ENCODE measurements around the gene GJC1.
"Not testable (repeated sequence)": the region's sequence is repeated elsewhere in the genome, so short reads cannot be mapped to it uniquely, and the experiment has no call there.

Gene GJC1

GRCh38 chr17:44842748-44843147, 12.7 kb upstream of the GJC1 start:
- no peak for DNase-seq

- no peak for DNase-seq
Measured at GRCh38 chr17:44840936-44841335, 10.8 kb upstream of the GJC1 start.

DNA sequence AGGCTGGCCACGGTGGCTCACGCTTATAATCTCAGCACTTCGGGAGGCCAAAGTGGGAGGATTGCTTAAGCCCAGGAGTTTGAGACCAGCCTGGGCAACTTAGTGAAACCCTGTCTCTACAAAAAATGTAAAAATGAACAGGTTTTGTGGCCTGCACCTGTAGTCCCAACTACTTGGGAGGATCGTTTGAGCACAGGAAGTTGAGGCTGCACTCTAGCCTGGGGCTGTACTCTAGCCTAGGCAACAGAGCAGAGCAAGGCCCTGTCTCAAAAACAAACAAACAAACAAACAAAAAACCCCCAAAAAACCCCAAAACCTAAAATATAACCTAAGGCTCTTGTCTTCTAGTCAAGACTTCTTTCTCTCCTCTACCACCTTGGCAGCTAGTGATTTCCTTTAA, 10.2 kb upstream of the GJC1 start:
- no peak for DNase-seq

GRCh38 chr17:44837196-44837595, 7.1 kb upstream of the GJC1 start:
- no peak for DNase-seq

GRCh38 chr17:44832805-44833204, 2.7 kb upstream of the GJC1 start:
- DNase-seq, result no peak

DNA sequence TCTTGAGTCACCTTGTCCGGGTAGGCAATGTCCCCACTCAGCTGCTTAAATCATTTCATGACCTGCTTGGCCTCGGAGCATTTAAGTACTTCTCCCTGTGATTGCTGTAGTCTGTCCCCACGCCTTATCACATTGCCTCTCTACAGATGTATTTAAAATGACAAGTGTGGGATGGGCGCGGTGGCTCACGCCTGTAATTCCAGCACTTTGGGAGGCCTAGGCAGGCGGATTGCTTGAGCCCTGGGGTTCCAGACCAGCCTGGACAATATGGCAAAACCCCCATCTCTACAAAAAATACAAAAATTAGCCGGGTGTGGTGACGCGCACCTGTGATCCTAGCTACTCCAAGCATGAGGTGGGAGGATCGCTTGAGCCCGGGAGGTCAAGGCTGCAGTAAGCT, 1.3 kb upstream of the GJC1 start:
- no peak for DNase-seq

- DNase-seq, result no peak
Measured at GRCh38 chr17:44830359-44831288, 537 bp upstream of the GJC1 start.

DNA sequence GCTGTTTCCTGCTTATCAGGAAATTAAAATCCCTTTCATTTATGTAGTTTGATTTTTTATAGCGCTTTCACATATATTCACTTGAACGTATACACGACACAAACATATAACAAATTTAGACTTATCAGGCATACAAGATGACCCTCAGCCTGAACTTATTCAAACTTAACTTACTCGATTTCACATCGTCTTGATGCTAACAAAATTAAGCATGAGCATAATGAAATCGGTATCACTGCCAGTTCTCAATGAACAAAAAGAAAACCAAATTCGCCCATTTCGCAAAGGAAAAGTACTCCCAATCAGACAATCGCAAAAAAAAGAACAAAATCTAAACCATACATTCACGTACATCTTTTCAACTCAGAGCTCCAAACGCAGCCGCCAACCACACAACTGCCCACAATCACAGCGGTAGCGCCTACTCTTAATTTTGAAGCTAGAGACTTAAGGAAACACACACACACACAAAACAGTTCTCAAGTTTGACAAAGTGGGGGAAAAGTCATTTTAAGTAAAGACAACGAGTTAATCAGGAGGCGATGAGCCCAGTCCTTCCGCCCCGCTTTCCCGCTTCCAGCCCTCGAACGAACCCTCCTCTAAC, 1.1 kb downstream of the GJC1 start:
- no peak for DNase-seq

GRCh38 chr17:44827863-44828262, 2.2 kb downstream of the GJC1 start:
- no peak for DNase-seq

- DNase-seq, result no peak
Measured at GRCh38 chr17:44826123-44826790, 3.8 kb downstream of the GJC1 start.

- not testable (repeated sequence) for DNase-seq
Measured at GRCh38 chr17:44825236-44825635, 4.9 kb downstream of the GJC1 start.

GRCh38 chr17:44820631-44821212, 9.4 kb downstream of the GJC1 start:
- DNase-seq, result no peak

- DNase-seq, result not testable (repeated sequence)
Measured at GRCh38 chr17:44818508-44818907, 11.6 kb downstream of the GJC1 start.

DNA sequence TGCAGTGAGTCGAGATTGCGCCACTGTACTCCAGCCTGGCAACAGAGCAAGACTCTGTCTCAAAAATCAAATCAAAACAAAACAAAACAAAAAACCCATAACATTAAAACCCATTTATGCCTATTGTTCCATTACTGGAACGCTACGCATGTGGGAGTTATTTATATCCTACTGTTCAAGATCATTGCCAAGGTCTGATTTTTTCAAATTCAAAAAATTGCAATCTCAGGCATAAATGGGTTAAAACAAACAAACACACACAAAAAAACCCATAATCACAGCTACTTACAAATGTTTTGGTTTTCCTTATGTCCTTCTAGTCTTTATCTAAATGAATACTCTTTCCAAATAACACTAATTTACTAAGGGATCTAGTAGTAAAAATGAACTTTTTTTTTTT, 17.8 kb downstream of the GJC1 start:
- no peak for DNase-seq

GRCh38 chr17:44808656-44809388, 21.3 kb downstream of the GJC1 start:
- DNase-seq, result not testable (repeated sequence)

GRCh38 chr17:44808156-44808555, 21.9 kb downstream of the GJC1 start:
- no peak for DNase-seq

GRCh38 chr17:44807817-44808155, 22.3 kb downstream of the GJC1 start:
- no peak for DNase-seq

DNA sequence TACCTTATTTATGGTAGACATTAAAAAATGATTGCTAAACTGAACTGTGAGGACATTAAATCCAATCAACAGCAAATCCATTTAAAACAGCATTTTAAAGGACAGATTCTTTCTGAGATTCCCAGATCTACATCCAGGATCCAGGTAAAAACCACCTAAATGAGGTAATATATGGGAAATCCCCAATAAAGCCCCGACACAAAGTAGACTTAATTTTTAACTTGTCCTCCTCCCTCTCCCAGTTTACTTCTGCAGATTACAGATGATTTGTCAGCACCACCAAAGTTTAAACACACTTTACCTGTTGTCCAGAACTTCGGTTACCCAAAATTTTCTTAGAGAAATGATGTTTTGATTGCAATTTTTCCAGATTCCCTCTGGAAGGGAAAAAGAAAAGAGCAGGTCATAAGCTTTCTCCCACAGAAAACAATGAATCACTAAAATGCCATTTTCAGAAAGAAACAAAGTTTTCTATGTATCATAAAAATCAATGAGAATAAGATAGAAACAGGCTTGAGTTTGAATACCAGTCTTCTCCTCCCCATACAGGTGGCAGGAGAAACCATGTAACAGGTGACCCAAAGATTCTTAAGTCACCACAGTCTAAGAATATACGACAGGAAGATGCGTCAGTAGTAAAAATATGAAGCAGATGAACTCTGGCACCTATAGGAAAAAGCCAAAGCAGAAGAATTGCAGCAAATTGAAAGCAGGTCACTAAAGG, 22.8 kb downstream of the GJC1 start:
- DNase-seq, result no peak

- no peak for DNase-seq
Measured at GRCh38 chr17:44804302-44805089, 25.6 kb downstream of the GJC1 start.

DNA sequence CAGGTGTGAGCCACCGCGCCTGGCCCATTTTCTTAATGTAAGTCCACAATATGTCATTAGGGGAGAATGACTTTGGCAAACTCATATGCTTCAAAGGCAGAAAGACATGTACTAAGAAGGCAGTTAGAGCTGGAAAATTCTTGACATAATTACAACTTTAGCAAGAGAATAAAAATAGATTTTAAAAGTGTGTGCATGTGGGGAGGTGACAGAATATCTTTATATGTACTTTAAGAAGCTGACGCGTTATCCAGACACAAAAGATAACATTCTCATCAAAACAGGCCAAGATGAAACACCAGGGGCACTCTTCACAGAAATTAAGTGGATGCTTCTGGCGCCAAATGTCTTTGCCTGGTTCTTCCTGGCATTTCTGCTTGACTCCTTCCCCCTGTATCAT, 28.2 kb downstream of the GJC1 start:
- no peak for DNase-seq

- DNase-seq, result no peak
Measured at GRCh38 chr17:44798356-44798755, 31.7 kb downstream of the GJC1 start.
